Neural crest cell (in vitro differentiated cells): ENCODE measurements around the gene KCNMB3. TPM values are rescaled to one million over a fixed set of nuclear protein-coding genes. Genes with fewer than 3 reads are reported as not detected.
"Not testable (repeated sequence)": the region's sequence is repeated elsewhere in the genome, so short reads cannot be mapped to it uniquely, and the experiment has no call there.

ENCODE experiments used
- DNase-seq: peaks from one replicate; pipeline ENCODE4 v3.0.0; 2021; ENCODE audit warnings: low read depth, mixed read lengths, low spot score
- H3K27ac Mint-ChIP-seq: one replicate; pipeline ENCODE4 v1.8.0; 2021; ENCODE audit warnings: mild to moderate bottlenecking, mixed read lengths; ENCODE audit not compliant: unreplicated experiment
- H3K27me3 Mint-ChIP-seq: 2 replicates; pipeline ENCODE4 v1.8.0; 2021; ENCODE audit warnings: low read depth, mild to moderate bottlenecking, mixed read lengths
- H3K36me3 Mint-ChIP-seq: 2 replicates; pipeline ENCODE4 v1.8.0; 2021; ENCODE audit warnings: low read depth, mild to moderate bottlenecking, mixed read lengths
- H3K4me1 Mint-ChIP-seq: 2 replicates; pipeline ENCODE4 v1.8.0; 2021; ENCODE audit warnings: mixed read lengths
- H3K4me3 Mint-ChIP-seq: one replicate; pipeline ENCODE4 v1.8.0; 2021; ENCODE audit warnings: mild to moderate bottlenecking, mixed read lengths
- H3K9me3 Mint-ChIP-seq: 2 replicates; pipeline ENCODE4 v1.8.0; 2021; ENCODE audit warnings: mixed read lengths
- total RNA-seq: library from RNA; stranded (reverse); gene quantifications from 2 replicates; pipeline ENCODE4 v1.2.1, GENCODE V29; 2021
- TF ChIP-seq, protein P1 (sequence below): fragments of 200-600 bp; sonication (generic); conservative IDR thresholded peaks from 2 replicates; pipeline ENCODE4 v1.5.0; 2021; ENCODE audit warnings: antibody characterized with exemption, mild to moderate bottlenecking

KCNMB3 gene
- total RNA-seq, 1 donor from 2014 or later, result 3.1 TPM

DNA sequence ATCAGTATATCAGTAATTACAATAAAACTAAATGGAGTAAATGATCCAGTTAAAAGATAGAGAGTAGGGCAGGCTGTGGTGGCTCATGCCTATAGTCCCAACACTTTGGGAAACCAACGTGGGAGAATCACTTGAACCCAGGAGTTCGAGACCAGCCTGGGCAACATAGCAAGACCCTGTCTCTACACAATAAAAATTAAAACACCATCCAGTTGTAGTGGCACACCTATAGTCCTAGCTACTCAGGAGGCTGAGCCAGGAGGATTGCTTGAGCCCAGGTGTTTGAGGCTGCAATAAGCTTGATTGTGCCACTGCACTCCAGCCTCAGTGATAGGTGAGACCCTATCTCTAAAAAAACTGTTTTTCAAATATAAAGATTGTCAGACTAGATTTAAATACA is 5.9 kb upstream of the KCNMB3 start:
- Mint-ChIP-seq H3K36me3 (peaks cover 35% of the 10 kb centered on the region), H3K27me3 (no peaks in the 10 kb centered on the region), H3K4me3 (no peak overlapping the region), H3K27ac (no peak overlapping the region), H3K4me1 (peaks cover 8% of the 10 kb centered on the region), H3K9me3 (peaks cover 19% of the 10 kb centered on the region)
- DNase-seq, result no peak
- TF ChIP-seq, protein P1, sequence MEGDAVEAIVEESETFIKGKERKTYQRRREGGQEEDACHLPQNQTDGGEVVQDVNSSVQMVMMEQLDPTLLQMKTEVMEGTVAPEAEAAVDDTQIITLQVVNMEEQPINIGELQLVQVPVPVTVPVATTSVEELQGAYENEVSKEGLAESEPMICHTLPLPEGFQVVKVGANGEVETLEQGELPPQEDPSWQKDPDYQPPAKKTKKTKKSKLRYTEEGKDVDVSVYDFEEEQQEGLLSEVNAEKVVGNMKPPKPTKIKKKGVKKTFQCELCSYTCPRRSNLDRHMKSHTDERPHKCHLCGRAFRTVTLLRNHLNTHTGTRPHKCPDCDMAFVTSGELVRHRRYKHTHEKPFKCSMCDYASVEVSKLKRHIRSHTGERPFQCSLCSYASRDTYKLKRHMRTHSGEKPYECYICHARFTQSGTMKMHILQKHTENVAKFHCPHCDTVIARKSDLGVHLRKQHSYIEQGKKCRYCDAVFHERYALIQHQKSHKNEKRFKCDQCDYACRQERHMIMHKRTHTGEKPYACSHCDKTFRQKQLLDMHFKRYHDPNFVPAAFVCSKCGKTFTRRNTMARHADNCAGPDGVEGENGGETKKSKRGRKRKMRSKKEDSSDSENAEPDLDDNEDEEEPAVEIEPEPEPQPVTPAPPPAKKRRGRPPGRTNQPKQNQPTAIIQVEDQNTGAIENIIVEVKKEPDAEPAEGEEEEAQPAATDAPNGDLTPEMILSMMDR, result no peak

DNA sequence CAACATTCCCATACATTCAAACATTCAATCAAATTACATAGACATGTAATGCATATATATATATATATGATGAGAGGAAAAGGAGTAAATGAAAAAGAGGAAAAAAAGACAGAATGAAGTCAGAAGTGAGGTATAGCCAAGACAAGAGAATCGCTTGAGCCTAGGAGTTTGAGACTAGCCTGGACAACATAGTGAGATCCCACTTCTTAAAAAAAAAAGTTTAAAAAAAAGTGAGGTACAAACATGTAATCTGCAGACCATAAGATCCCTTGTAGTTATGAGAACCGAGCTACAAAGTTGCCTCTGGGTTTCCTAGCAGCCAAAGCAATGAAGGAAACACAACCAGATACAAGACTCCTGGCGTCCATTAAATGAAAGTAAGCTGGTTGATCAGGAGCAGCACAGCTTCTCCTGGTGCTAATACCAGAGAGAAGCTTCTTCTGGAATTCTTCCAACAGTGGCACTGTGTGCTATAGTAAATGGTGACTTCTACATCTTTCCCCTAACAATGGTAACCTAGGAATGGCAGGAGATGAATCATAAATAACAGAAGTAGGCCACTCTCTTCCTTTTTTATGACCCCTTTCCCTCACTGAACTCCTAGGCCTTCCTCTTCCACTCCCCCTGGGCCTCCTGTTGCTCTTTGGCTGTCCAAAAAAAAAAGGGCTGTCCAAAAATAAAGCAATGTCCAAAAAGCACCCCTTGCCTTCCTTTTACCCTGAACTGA is 3.5 kb downstream of the KCNMB3 start:
- Mint-ChIP-seq H3K4me1 (no peaks in the 10 kb centered on the region), H3K9me3 (no peaks in the 10 kb centered on the region), H3K36me3 (peaks cover 21% of the 10 kb centered on the region), H3K27ac (no peak overlapping the region), H3K27me3 (no peaks in the 10 kb centered on the region), H3K4me3 (no peak overlapping the region)
- no peak for DNase-seq
- TF ChIP-seq, protein P1, result no peak

DNA sequence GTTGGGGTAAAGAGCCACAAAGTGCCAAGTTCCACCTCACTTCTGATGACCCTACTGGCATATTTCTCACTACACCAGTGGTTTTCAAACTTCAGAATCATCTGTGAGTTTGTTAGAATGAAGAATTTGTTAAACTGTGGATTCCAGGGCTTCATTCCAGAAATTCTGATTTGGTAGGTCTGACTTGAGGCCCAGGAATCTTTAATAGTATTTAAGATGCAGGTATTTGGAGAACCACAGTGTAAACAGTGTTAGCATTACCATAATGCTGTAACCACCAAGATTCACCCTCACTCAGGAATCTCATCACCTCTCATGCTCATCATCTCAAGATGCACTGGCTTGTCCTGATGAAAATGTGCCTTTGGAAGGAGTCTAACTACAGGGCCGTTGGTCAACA is 6.0 kb downstream of the KCNMB3 start:
- TF ChIP-seq, protein P1, result no peak
- Mint-ChIP-seq H3K4me3 (no peak overlapping the region), H3K4me1 (no peaks in the 10 kb centered on the region), H3K27me3 (no peaks in the 10 kb centered on the region), H3K36me3 (peaks cover 12% of the 10 kb centered on the region), H3K27ac (no peak overlapping the region), H3K9me3 (no peaks in the 10 kb centered on the region)
- no peak for DNase-seq

DNA sequence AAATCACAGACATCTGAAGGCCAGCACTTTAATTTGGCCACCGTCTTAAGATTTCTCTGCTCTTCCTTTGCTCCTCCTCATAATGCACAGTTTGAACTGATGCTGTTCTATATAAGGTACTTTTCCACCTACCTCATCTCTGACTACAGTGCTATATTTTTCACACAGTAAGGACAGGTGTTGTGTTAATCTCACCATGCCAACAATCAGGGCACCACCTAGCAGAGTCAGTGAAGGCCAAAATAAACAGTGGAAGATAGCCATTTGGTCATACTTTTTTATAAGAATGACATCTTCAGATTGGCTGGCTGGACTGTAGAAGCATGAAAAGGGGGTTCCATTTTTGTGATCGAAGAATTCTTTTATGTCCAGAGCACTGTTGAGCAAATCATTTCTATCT is 8.1 kb downstream of the KCNMB3 start:
- not testable (repeated sequence) for H3K27me3 Mint-ChIP-seq, H3K27ac Mint-ChIP-seq, H3K4me1 Mint-ChIP-seq, DNase-seq, H3K9me3 Mint-ChIP-seq, H3K36me3 Mint-ChIP-seq, H3K4me3 Mint-ChIP-seq

DNA sequence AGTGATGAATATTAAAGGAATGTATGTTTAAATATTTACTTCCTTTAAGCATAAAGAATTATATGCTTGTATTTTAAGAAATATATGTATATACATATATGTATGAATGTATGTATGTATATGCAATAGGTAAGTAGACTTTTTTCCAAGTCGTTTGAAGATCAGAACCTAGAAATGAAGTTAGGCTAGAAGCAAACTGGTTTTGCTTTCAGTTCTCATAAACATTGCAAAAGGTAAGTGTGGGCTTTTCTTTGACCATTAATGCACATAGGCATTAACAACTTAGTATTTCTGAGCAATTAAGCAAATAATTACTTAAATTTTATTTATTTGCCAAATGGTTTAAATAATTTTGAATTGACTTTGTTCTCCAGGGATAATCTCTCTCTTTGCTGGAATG is 10.6 kb downstream of the KCNMB3 start:
- H3K4me1 Mint-ChIP-seq, H3K9me3 Mint-ChIP-seq, H3K36me3 Mint-ChIP-seq, H3K27ac Mint-ChIP-seq, DNase-seq, H3K27me3 Mint-ChIP-seq, H3K4me3 Mint-ChIP-seq: not testable (repeated sequence)

DNA sequence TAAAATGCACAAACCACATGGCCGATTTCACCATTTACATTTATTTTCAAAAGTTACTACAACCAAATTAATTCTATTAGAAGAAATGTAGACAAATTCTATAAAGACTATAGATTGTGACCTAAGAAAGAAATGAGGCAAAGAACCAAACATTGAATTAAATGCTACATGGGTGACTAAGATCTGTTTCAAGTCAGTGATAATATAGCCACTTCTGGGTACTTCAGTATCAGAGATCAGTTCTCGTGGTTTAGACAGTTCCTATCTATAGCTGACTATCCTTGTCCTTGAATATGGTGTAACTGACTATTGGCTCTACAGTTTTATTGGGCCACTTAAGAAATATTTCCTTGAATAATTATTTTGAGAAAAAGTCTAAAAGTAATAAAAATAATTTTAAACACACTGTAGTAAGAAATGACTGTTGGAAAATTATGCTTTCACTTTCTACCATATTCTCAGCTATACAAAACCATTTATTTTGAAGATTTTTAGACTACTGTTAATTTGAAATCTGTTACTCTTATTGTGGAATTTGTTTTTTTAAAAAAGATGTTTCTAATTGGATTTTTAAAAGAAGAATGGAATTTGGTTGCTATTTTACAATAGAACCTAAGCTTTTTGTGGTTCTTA is 14.1 kb downstream of the KCNMB3 start:
- Mint-ChIP-seq H3K27me3 (no peaks in the 10 kb centered on the region), H3K4me3 (no peak overlapping the region), H3K27ac (no peak overlapping the region), H3K9me3 (no peaks in the 10 kb centered on the region), H3K36me3 (no peaks in the 10 kb centered on the region), H3K4me1 (no peaks in the 10 kb centered on the region)
- no peak for DNase-seq
- TF ChIP-seq, protein P1, result no peak
